ENCODE measurements around the gene FASN. TPM values are rescaled to one million over a fixed set of nuclear protein-coding genes. Genes with fewer than 3 reads are reported as not detected.
A peak's percentile ranks its signal among the peaks of the same experiment; 100 is the strongest.
"Not testable (repeated sequence)": the region's sequence is repeated elsewhere in the genome, so short reads cannot be mapped to it uniquely, and the experiment has no call there.

FASN gene
- 34.7 TPM for polyA plus RNA-seq
- long read RNA-seq, donor 1: 0 reads
- long read RNA-seq, donor 2, partial matches to known transcripts: 5 of 8 reads
- long read RNA-seq, donor 2, other reads (novel, unspliced or antisense): 0 of 8 reads
- long read RNA-seq, donor 3: 0 reads
- long read RNA-seq, donor 4: 0 reads
- long read RNA-seq, donor 5, partial matches to known transcripts: 0 of 2 reads
- long read RNA-seq, donor 5, other reads (novel, unspliced or antisense): 0 of 2 reads
- long read RNA-seq, donor 6, partial matches to known transcripts: 0 of 3 reads
- long read RNA-seq, donor 6, other reads (novel, unspliced or antisense): 0 of 3 reads
- long read RNA-seq, donor 7, full-length matches to known transcripts: 4 of 4 reads
- long read RNA-seq, donor 7, partial matches to known transcripts: 0 of 4 reads
- long read RNA-seq, donor 7, other reads (novel, unspliced or antisense): 0 of 4 reads
- long read RNA-seq, donor 8, partial matches to known transcripts: 0 of 1 reads
- long read RNA-seq, donor 8, other reads (novel, unspliced or antisense): 0 of 1 reads
- long read RNA-seq, donor 9, partial matches to known transcripts: 0 of 1 reads
- long read RNA-seq, donor 9, other reads (novel, unspliced or antisense): 0 of 1 reads
- long read RNA-seq, donor 10, full-length matches to known transcripts: 1 of 1 reads
- long read RNA-seq, donor 10, partial matches to known transcripts: 0 of 1 reads
- long read RNA-seq, donor 10, other reads (novel, unspliced or antisense): 0 of 1 reads
- long read RNA-seq, donor 11, partial matches to known transcripts: 0 of 2 reads
- long read RNA-seq, donor 11, other reads (novel, unspliced or antisense): 0 of 2 reads

DNA sequence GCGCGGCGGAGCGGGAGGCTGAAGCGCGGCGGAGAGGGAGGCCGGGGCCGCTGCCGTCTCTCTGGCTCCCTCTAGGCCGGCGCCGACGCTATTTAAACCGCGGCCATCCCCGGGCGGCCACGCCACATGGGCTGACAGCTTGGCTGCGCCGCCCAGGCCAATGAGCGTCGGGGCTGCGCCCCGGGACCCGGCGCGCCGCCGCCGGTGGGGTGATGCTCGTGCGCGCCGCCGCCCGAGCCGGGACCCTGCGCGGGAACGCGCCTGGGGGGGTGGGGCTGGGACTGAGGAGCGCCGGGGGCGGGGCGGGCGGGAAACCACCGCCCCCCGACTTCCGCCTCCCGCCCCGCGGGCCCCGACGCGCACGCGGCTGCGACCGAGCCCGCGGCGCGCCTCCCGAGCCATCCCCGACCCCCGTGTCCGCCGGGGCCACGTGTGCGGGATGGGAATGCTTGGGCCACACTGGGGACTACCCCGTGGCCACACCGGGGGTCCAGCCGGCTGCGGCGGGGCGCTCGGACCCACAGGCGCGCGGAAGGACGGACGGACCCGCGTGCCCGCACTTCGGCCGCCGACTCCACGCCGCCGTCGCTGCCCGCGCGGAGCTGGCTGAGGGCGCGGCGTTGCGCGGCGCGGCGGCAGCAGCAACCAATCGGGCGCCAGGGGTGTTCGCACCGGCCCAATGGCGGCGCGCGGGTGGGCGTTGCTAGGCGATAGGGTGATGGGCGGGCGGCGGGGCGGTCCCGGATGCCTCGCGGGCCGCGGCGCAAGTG lies at the start of gene FASN:
TSS of gene FASN (minus strand) at position 68 of the 770 bp plus-strand sequence. CDS start 1,791 bp downstream, outside the sequence.
- H3K36me3 ChIP-seq (ENCODE audit: control insufficient read depth, insufficient read depth, low read length): peaks cover 26% of the 10 kb centered on the region

DNA sequence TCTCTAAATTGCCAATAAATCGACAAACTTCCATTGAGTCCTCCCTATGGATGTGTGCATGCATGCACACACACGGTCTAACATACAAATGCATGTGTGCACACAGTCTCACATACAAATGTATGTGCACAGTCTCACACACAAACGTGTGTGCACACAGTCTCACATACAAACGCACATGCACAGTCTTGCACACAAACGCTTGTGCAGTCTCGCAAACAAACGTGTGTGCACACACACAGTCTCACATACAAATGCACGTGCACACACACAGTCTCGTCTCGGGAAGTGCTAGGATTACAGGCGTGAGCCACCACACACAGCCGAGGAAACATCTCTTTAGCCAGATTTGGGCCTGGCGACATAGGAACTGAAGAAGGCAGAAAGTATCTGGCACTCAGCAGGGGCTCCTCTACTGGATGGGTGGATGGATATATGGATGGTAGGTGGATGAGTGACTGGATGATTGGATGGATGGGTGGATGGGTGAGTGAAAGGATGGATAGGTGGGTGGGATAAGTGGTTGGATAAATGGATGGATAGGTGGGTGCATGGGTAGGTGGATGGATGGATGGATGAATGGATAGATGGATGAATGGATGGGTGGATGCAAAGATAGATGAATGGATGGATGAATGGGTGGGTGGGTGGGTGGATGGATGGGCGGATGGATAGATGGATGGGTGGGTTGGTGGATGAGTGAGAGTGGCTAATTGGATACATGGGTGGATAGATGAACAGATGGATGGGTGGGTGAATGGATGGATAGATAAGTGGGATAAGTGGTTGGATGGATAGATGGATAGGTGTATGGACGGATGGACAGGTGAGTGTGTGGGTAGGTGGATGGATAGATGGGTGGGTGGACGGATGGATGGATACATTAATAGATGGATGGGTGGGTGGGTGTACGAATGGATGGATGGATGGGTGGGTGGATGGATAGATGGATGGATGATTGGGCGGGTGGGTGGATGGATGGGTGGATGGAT lies 48.9 kb upstream of the FASN start:
- Histone ChIP-seq H3K27ac (ENCODE audit: low read length) (no peak overlapping the region), H3K4me3 (ENCODE audit: low read length) (no peak overlapping the region), H3K27me3 (ENCODE audit: control insufficient read depth, insufficient read depth, low read length) (no peaks in the 10 kb centered on the region), H3K36me3 (ENCODE audit: control insufficient read depth, insufficient read depth, low read length) (peaks cover 11% of the 10 kb centered on the region), H3K9me3 (ENCODE audit: control insufficient read depth, low read depth, low read length) (peaks cover 5% of the 10 kb centered on the region), H3K4me1 (ENCODE audit: control insufficient read depth, insufficient read depth, low read length) (peaks cover 7% of the 10 kb centered on the region)
- DNase-seq: no peak
- WGBS (ENCODE audit: insufficient coverage, low lambda C conversion rate): 75% methylated on average over 4 of the region's 18 CpGs

More for the DNA sequence above, at the start of gene FASN:
- Histone ChIP-seq H3K4me1 (ENCODE audit: control insufficient read depth, insufficient read depth, low read length) (peaks cover 34% of the 10 kb centered on the region), H3K4me3 (ENCODE audit: low read length) (peak within 1 kb of the TSS; percentile 59), H3K27ac (ENCODE audit: low read length) (peak within 1 kb of the TSS; percentile 75), H3K27me3 (ENCODE audit: control insufficient read depth, insufficient read depth, low read length) (no peaks in the 10 kb centered on the region), H3K9me3 (ENCODE audit: control insufficient read depth, low read depth, low read length) (peaks cover 4% of the 10 kb centered on the region)
- no CpG with 5 or more reads among the region's 124 CpGs for WGBS (ENCODE audit: insufficient coverage, low lambda C conversion rate)
- peak; percentile 94 to 97 for DNase-seq

DNA sequence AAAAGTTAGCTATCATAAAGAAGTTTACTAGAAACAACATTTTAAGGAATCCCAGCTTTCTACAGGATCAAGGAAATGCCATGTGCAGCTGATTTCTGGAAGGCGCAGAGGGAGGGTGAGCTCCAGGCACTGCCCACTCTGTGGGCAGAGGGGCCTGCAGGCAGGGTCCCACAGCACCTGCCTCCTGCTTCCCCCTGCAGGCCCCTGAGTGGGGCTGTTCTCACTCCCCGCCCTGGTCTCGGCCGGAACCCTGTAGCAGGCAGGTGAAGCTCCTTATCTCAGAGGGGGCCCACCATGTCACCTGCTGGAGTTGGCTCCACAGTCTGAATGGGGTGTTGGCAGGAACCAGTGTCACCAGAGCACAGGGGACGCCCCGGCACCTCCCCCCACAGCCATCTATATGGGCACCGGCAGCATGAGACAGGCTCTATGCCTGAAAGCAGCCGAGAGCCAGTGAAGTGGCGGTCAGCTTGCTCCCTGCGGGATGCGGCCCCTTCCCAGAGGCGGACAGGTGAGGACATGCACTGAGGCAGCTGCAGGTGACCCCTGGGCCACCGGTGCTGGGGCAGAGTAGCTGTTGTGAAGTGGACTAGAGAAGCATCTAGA lies 47.6 kb upstream of the FASN start:
- peak; percentile 71 to 92 for DNase-seq

DNA sequence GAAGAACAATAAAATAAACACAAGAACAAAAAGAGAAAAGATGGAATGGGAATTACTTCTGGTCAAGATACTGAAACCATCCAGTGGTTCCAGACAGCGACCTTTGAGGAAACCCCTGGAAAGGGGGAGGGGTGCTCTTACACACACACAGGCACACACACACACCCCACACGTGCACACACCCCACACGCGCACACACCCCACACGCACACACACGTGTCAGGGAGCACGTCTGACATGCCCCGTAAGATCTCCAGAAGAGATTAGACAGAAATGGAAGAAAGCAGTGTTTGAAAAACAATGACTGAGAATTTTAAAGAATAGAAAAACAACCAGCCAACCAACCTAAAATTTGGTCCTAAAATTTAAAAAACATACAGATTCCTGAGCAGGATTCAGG lies 45.3 kb upstream of the FASN start:
- WGBS (ENCODE audit: insufficient coverage, low lambda C conversion rate): no CpG with 5 or more reads among the region's 8 CpGs
- Histone ChIP-seq H3K27me3 (ENCODE audit: control insufficient read depth, insufficient read depth, low read length) (no peaks in the 10 kb centered on the region), H3K4me3 (ENCODE audit: low read length) (no peak overlapping the region), H3K4me1 (ENCODE audit: control insufficient read depth, insufficient read depth, low read length) (peaks cover 7% of the 10 kb centered on the region), H3K9me3 (ENCODE audit: control insufficient read depth, low read depth, low read length) (no peaks in the 10 kb centered on the region), H3K27ac (ENCODE audit: low read length) (no peak overlapping the region), H3K36me3 (ENCODE audit: control insufficient read depth, insufficient read depth, low read length) (peaks cover 4% of the 10 kb centered on the region)
- DNase-seq: no peak

More for the DNA sequence above, 47.6 kb upstream of the FASN start:
- Histone ChIP-seq H3K27me3 (ENCODE audit: control insufficient read depth, insufficient read depth, low read length) (no peaks in the 10 kb centered on the region), H3K27ac (ENCODE audit: low read length) (no peak overlapping the region), H3K9me3 (ENCODE audit: control insufficient read depth, low read depth, low read length) (peaks cover 5% of the 10 kb centered on the region), H3K4me3 (ENCODE audit: low read length) (no peak overlapping the region), H3K4me1 (ENCODE audit: control insufficient read depth, insufficient read depth, low read length) (peaks cover 7% of the 10 kb centered on the region), H3K36me3 (ENCODE audit: control insufficient read depth, insufficient read depth, low read length) (peaks cover 4% of the 10 kb centered on the region)
- WGBS (ENCODE audit: insufficient coverage, low lambda C conversion rate): no CpG with 5 or more reads among the region's 13 CpGs

- H3K36me3 ChIP-seq (ENCODE audit: control insufficient read depth, insufficient read depth, low read length); H3K27me3 ChIP-seq (ENCODE audit: control insufficient read depth, insufficient read depth, low read length); H3K27ac ChIP-seq (ENCODE audit: low read length); H3K4me1 ChIP-seq (ENCODE audit: control insufficient read depth, insufficient read depth, low read length); H3K4me3 ChIP-seq (ENCODE audit: low read length); DNase-seq; H3K9me3 ChIP-seq (ENCODE audit: control insufficient read depth, low read depth, low read length): not testable (repeated sequence)
- no CpG with 5 or more reads among the region's 10 CpGs for WGBS (ENCODE audit: insufficient coverage, low lambda C conversion rate)
These were observed 41.9 kb upstream of the FASN start for GRCh38 chr17:82139961-82140360.

DNA sequence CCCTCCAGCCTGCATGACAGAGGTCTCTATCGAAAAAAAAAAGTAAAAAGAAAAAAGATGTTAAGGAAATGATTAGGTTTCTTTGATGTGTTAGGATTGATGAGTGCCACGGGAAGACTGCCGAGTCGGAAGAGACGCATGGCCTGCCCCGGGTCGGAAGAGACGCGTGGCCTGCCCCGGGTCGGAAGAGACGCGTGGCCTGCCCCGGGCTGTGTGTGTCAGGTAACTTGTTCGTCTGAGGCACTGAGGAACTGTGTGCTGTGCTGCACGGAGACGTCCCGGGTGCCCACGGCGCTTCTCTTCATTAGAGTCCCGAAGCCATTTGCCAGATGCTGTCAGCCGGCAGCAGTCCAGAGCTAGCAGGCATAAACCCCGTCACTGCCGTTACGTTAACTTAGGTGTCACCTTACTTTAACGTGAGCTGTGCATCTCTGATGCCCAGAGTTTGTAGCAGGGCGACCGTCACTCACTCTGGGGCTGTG lies 40.5 kb upstream of the FASN start:
- H3K27ac ChIP-seq (ENCODE audit: low read length): no peak overlapping the region
- peaks cover 3% of the 10 kb centered on the region for H3K36me3 ChIP-seq (ENCODE audit: control insufficient read depth, insufficient read depth, low read length)
- DNase-seq: no peak
- H3K4me1 ChIP-seq (ENCODE audit: control insufficient read depth, insufficient read depth, low read length): no peaks in the 10 kb centered on the region
- H3K4me3 ChIP-seq (ENCODE audit: low read length): no peak overlapping the region
- 98% methylated on average over 5 of the region's 28 CpGs for WGBS (ENCODE audit: insufficient coverage, low lambda C conversion rate)
- H3K27me3 ChIP-seq (ENCODE audit: control insufficient read depth, insufficient read depth, low read length): no peaks in the 10 kb centered on the region
- no peaks in the 10 kb centered on the region for H3K9me3 ChIP-seq (ENCODE audit: control insufficient read depth, low read depth, low read length)

DNA sequence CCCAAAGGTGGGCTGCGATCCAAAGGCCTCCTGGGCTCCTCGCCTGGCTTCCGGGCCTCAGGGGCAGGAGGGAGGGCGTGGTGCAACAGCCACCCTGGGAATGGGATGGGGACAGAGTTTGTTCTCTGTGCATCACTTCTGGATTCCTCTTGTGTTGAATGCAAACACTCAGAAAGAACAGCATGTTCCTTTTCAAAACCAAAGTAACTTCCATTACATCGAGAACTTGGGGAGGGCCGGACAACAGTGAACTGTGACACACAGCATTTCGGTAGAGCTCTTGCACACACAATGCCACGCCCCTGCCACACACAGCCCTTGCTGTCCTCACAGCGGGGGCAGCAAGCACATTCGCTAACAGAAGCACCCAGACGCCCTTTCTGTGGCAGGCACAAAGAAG lies 36.1 kb upstream of the FASN start:
- Histone ChIP-seq H3K4me3 (ENCODE audit: low read length) (no peak overlapping the region), H3K9me3 (ENCODE audit: control insufficient read depth, low read depth, low read length) (no peaks in the 10 kb centered on the region), H3K4me1 (ENCODE audit: control insufficient read depth, insufficient read depth, low read length) (no peaks in the 10 kb centered on the region), H3K27me3 (ENCODE audit: control insufficient read depth, insufficient read depth, low read length) (no peaks in the 10 kb centered on the region), H3K27ac (ENCODE audit: low read length) (no peak overlapping the region), H3K36me3 (ENCODE audit: control insufficient read depth, insufficient read depth, low read length) (peaks cover 3% of the 10 kb centered on the region)
- no peak for DNase-seq
- WGBS (ENCODE audit: insufficient coverage, low lambda C conversion rate): no CpG with 5 or more reads among the region's 11 CpGs

DNA sequence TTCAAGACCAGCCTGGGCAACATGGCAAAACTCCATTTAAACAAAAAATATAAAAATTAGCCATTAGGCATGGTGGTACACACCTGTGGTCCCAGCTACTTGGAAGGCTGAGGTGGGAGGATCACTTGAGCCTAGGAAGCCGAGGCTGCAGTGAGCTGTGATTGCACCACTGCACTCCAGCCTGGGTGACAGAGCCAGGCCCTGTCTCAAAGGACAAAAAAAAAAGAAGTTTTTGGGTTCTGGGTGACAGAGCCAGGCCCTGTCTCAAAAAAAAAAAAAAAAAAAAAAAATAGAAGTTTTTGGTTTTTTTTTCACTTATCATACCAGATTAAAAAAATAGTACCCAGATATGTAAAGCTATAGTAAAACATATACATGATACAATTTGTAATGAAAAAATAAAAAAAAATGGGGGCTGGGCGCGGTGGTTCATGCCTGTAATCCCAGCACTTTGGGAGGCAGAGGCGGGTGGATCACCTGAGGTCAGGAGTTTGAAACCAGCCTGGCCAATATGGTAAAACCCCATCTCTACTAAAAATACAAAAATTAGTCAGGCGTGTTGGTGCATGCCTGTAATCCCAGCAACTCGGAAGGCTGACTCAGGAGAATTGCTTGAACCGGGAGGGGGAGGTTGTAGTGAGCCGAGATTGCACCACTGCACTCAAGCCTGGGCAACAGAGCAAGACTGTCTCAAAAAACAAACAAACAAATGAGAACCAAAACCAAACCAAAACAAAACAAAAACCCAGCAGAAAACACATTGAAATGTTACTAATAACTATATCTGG lies 35.3 kb upstream of the FASN start:
- WGBS (ENCODE audit: insufficient coverage, low lambda C conversion rate): 90% methylated on average over 2 of the region's 8 CpGs
- not testable (repeated sequence) for H3K4me1 ChIP-seq (ENCODE audit: control insufficient read depth, insufficient read depth, low read length); H3K4me3 ChIP-seq (ENCODE audit: low read length); DNase-seq; H3K27me3 ChIP-seq (ENCODE audit: control insufficient read depth, insufficient read depth, low read length); H3K27ac ChIP-seq (ENCODE audit: low read length); H3K36me3 ChIP-seq (ENCODE audit: control insufficient read depth, insufficient read depth, low read length); H3K9me3 ChIP-seq (ENCODE audit: control insufficient read depth, low read depth, low read length)

All from large intestine (tissue), 12 donors.